H9 (cell line): Measurements from ENCODE around the gene AP1G2. TPM values are rescaled to one million over a fixed set of nuclear protein-coding genes. Genes with fewer than 3 reads are reported as not detected.

ENCODE experiments used
- DNase-seq: peaks from one replicate; pipeline ENCODE4 v3.0.0-alpha.2; 2017
- H2AFZ ChIP-seq: one replicate; pipeline ENCODE4 v1.6.1; 2013; ENCODE audit warnings: mild to moderate bottlenecking, low read length, control low read depth, moderate library complexity
- H2AK5ac ChIP-seq: 2 replicates; pipeline ENCODE4 v1.6.1; 2013; ENCODE audit warnings: low read length, control low read depth, mixed read lengths; ENCODE audit not compliant: insufficient read length
- H2BK120ac ChIP-seq: one replicate; pipeline ENCODE4 v1.6.1; 2013; ENCODE audit warnings: low read depth, mild to moderate bottlenecking, low read length, control low read depth, inconsistent platforms; ENCODE audit not compliant: poor library complexity, severe bottlenecking
- H2BK12ac ChIP-seq: 2 replicates; pipeline ENCODE4 v1.6.1; 2013; ENCODE audit warnings: low read length, control low read depth, mixed read lengths, low read depth; ENCODE audit not compliant: insufficient read length
- H2BK15ac ChIP-seq: 2 replicates; pipeline ENCODE4 v1.6.1; 2013; ENCODE audit warnings: low read depth, low read length, control low read depth
- H2BK20ac ChIP-seq: one replicate; pipeline ENCODE4 v1.6.1; 2013; ENCODE audit warnings: low read depth, mild to moderate bottlenecking, low read length, control low read depth, inconsistent platforms; ENCODE audit not compliant: poor library complexity, severe bottlenecking
- H2BK5ac ChIP-seq: 2 replicates; pipeline ENCODE4 v1.6.1; 2013; ENCODE audit warnings: low read length, control low read depth, mixed read lengths; ENCODE audit not compliant: insufficient read length
- H3K14ac ChIP-seq: 2 replicates; pipeline ENCODE4 v1.6.1; 2013; ENCODE audit warnings: low read length, control low read depth; ENCODE audit not compliant: insufficient read depth
- H3K18ac ChIP-seq: 2 replicates; pipeline ENCODE4 v1.6.1; 2013; ENCODE audit warnings: low read depth, mild to moderate bottlenecking, mixed read lengths, low read length, control low read depth; ENCODE audit not compliant: insufficient read length
- H3K23ac ChIP-seq: 2 replicates; pipeline ENCODE4 v1.6.1; 2013; ENCODE audit warnings: low read length, control low read depth, mixed read lengths, low read depth; ENCODE audit not compliant: insufficient read length
- H3K23me2 ChIP-seq: 2 replicates; pipeline ENCODE4 v1.6.1; 2013; ENCODE audit warnings: low read depth, mild to moderate bottlenecking, mixed read lengths, low read length, control low read depth; ENCODE audit not compliant: insufficient read length, poor library complexity, severe bottlenecking
- H3K27ac ChIP-seq: 2 replicates; pipeline ENCODE4 v1.5.1; 2013; ENCODE audit warnings: low read length, control low read depth, mixed read lengths, low read depth; ENCODE audit not compliant: insufficient read length
- H3K27me3 ChIP-seq: 2 replicates; pipeline ENCODE4 v1.6.1; 2013; ENCODE audit warnings: low read length, control low read depth, inconsistent platforms; ENCODE audit not compliant: insufficient read depth
- H3K4ac ChIP-seq: 2 replicates; pipeline ENCODE4 v1.6.1; 2013; ENCODE audit warnings: low read depth, mild to moderate bottlenecking, control low read depth, inconsistent platforms, low read length, moderate library complexity
- H3K4me1 ChIP-seq: 2 replicates; pipeline ENCODE4 v1.6.1; 2013; ENCODE audit warnings: low read length, control low read depth, inconsistent platforms; ENCODE audit not compliant: insufficient read depth
- H3K4me2 ChIP-seq: 2 replicates; pipeline ENCODE4 v1.6.1; 2013; ENCODE audit warnings: low read length, control low read depth, mixed read lengths; ENCODE audit not compliant: insufficient read length, insufficient read depth
- H3K56ac ChIP-seq: 2 replicates; pipeline ENCODE4 v1.6.1; 2013; ENCODE audit warnings: low read depth, mild to moderate bottlenecking, mixed read lengths, low read length, control low read depth; ENCODE audit not compliant: insufficient read length
- H3K79me1 ChIP-seq: 2 replicates; pipeline ENCODE4 v1.6.1; 2013; ENCODE audit warnings: low read depth, mild to moderate bottlenecking, moderate library complexity, low read length, control low read depth, inconsistent platforms; ENCODE audit not compliant: insufficient read depth, poor library complexity, severe bottlenecking
- H3K79me2 ChIP-seq: 2 replicates; pipeline ENCODE4 v1.6.1; 2013; ENCODE audit warnings: low read length, control low read depth, inconsistent platforms; ENCODE audit not compliant: insufficient read depth
- H3K9ac ChIP-seq: 2 replicates; pipeline ENCODE4 v1.6.1; 2013; ENCODE audit warnings: low read length, control low read depth, mixed read lengths; ENCODE audit not compliant: insufficient read length; ENCODE audit errors: extremely low read depth
- H3K9me3 ChIP-seq: one replicate; pipeline ENCODE4 v1.6.1; 2013; ENCODE audit warnings: low read depth, low read length, inconsistent platforms; ENCODE audit not compliant: control insufficient read depth
- H3T11ph ChIP-seq: one replicate; pipeline ENCODE4 v1.6.1; 2013; ENCODE audit warnings: mild to moderate bottlenecking, low read length, control low read depth, inconsistent platforms
- H4K20me1 ChIP-seq: one replicate; pipeline ENCODE4 v1.6.1; 2013; ENCODE audit not compliant: control insufficient read depth, insufficient read length, insufficient read depth
- H4K5ac ChIP-seq: 2 replicates; pipeline ENCODE4 v1.6.1; 2013; ENCODE audit warnings: low read depth, mild to moderate bottlenecking, mixed read lengths, low read length, control low read depth; ENCODE audit not compliant: insufficient read length
- H4K8ac ChIP-seq: replicated peaks from 2 replicates; pipeline ENCODE4 v1.6.1; 2013; ENCODE audit warnings: low read length, control low read depth, mixed read lengths, low read depth; ENCODE audit not compliant: insufficient read length
- H4K91ac ChIP-seq: 2 replicates; pipeline ENCODE4 v1.6.1; 2013; ENCODE audit warnings: low read depth, mild to moderate bottlenecking, moderate library complexity, mixed read lengths, low read length, control low read depth; ENCODE audit not compliant: insufficient read length
- H3K27ac Mint-ChIP-seq, 3 experiments: 2 replicates in 2 of 3; 3 replicates in 1 of 3; pipeline ENCODE4 v1.8.0; 2020 to 2021; ENCODE audit warnings: mixed read lengths in 3 of 3, mild to moderate bottlenecking in 1 of 3, moderate library complexity in 1 of 3
- H3K27me3 Mint-ChIP-seq: 2 replicates; pipeline ENCODE4 v1.8.0; 2021; ENCODE audit warnings: low read depth, mild to moderate bottlenecking, moderate library complexity, mixed read lengths
- H3K36me3 Mint-ChIP-seq, 3 experiments: 2 replicates in 2 of 3; 3 replicates in 1 of 3; pipeline ENCODE4 v1.8.0; 2020 to 2021; ENCODE audit warnings: low read depth in 3 of 3, mixed read lengths in 3 of 3; ENCODE audit not compliant: insufficient read depth in 1 of 3
- H3K4me1 Mint-ChIP-seq, 2 experiments: 2 replicates each; pipeline ENCODE4 v1.8.0; 2020; ENCODE audit warnings: mixed read lengths in 2 of 2
- H3K4me3 Mint-ChIP-seq, 2 experiments: 2 replicates in 1 of 2; 3 replicates in 1 of 2; pipeline ENCODE4 v1.8.0; 2020 to 2021; ENCODE audit warnings: mild to moderate bottlenecking in 2 of 2, mixed read lengths in 2 of 2, moderate library complexity in 1 of 2
- H3K9me3 Mint-ChIP-seq, 2 experiments: 2 replicates in 1 of 2; 3 replicates in 1 of 2; pipeline ENCODE4 v1.8.0; 2020; ENCODE audit warnings: mild to moderate bottlenecking in 2 of 2, mixed read lengths in 2 of 2, moderate library complexity in 1 of 2
- WGBS: extraction: QIAGEN DNeasy Blood & Tissue Kit; methylation state at CpG from one replicate; pipeline ENCODE4 v1.1.7; 2013; ENCODE audit warnings: missing lambda C conversion rate, low lambda C conversion rate, mixed read lengths; ENCODE audit not compliant: insufficient read length; ENCODE audit errors: extremely low coverage; 5-methylcytosine and 5-hydroxymethylcytosine counted together
- total RNA-seq: library from RNA; stranded (reverse); gene quantifications from 2 replicates; pipeline ENCODE4 v1.2.1, GENCODE V29; 2021
- TF ChIP-seq, protein P1 (sequence below): fragments of 200-600 bp; sonication (generic); conservative IDR thresholded peaks from 3 replicates; pipeline ENCODE4 v1.8.0; 2021; ENCODE audit warnings: antibody characterized with exemption, mild to moderate bottlenecking

AP1G2 gene
- total RNA-seq, 1 experiment from 2014 or later, result 107 TPM

DNA sequence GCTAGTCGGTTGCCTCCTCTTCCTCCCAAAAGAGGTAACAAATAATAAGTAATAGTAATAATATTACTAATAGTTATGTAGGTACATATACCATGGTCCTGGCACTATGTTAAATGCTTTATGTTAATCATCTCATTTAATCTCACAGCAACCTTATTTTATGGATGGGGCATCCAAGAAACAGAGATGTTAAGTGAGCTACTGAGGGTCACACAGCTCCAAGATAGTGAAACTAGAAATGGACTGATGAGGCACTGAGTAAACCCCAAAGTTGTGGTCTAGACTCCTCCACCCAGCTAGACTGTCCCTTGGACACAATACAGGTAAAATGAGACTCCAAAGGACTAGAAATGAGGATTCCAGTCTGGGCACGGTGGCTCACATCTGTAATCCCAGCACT lies 31.1 kb downstream of the AP1G2 start:
- H3K27ac ChIP-seq, result peak overlapping the region; percentile 96
- TF ChIP-seq, protein P1, sequence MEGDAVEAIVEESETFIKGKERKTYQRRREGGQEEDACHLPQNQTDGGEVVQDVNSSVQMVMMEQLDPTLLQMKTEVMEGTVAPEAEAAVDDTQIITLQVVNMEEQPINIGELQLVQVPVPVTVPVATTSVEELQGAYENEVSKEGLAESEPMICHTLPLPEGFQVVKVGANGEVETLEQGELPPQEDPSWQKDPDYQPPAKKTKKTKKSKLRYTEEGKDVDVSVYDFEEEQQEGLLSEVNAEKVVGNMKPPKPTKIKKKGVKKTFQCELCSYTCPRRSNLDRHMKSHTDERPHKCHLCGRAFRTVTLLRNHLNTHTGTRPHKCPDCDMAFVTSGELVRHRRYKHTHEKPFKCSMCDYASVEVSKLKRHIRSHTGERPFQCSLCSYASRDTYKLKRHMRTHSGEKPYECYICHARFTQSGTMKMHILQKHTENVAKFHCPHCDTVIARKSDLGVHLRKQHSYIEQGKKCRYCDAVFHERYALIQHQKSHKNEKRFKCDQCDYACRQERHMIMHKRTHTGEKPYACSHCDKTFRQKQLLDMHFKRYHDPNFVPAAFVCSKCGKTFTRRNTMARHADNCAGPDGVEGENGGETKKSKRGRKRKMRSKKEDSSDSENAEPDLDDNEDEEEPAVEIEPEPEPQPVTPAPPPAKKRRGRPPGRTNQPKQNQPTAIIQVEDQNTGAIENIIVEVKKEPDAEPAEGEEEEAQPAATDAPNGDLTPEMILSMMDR, result no peak
- Mint-ChIP-seq H3K4me1 (peaks cover 44 to 46% of the 10 kb centered on the region in 2 experiments), H3K27me3 (no peaks in the 10 kb centered on the region), H3K36me3 (peaks cover 30 to 37% (median 36%) of the 10 kb centered on the region in 3 experiments; a peak in 6 of 7 replicates), H3K9me3 (no peaks in the 10 kb centered on the region; a peak in 1 of 5 replicates), H3K27ac (peak overlapping the region; percentile 98 to 99 (median 99)), H3K4me3 (peak overlapping the region in 1 of 2 experiments; percentile 80; a peak in 1 of 5 replicates)
- H2BK120ac ChIP-seq, result no peak overlapping the region
- H3K4me1 ChIP-seq, result peaks cover 13% of the 10 kb centered on the region; the same call in 1 of the 2 replicates
- H3K27me3 ChIP-seq, result no peaks in the 10 kb centered on the region
- no peak overlapping the region for H3K9ac ChIP-seq
- DNase-seq, result no peak
- no peak overlapping the region for H3K4ac ChIP-seq
- no peak overlapping the region for H4K8ac ChIP-seq
- no peak overlapping the region for H4K91ac ChIP-seq
- H3K79me1 ChIP-seq, result no peaks in the 10 kb centered on the region
- H2BK5ac ChIP-seq, result no peak overlapping the region
- H3T11ph ChIP-seq, result no peak overlapping the region
- H3K14ac ChIP-seq, result no peak overlapping the region
- no peaks in the 10 kb centered on the region for H3K9me3 ChIP-seq
- H2AFZ ChIP-seq, result no peak overlapping the region
- no peaks in the 10 kb centered on the region for H3K79me2 ChIP-seq
- no peak overlapping the region for H3K18ac ChIP-seq
- H3K56ac ChIP-seq, result no peak overlapping the region
- H3K23ac ChIP-seq, result no peak overlapping the region
- H4K20me1 ChIP-seq, result no peaks in the 10 kb centered on the region
- no peak overlapping the region for H2AK5ac ChIP-seq
- H3K23me2 ChIP-seq, result peaks cover 19% of the 10 kb centered on the region
- peak overlapping the region; percentile 89 for H3K4me2 ChIP-seq
- H2BK20ac ChIP-seq, result no peak overlapping the region
- no CpG with 5 or more reads among the region's 2 CpGs for WGBS
- H4K5ac ChIP-seq, result no peak overlapping the region
- no peak overlapping the region for H2BK15ac ChIP-seq
- H2BK12ac ChIP-seq, result no peak overlapping the region
